Body of pancreas (tissue), 4 donors: Measurements from ENCODE around the gene IER5L. TPM values are rescaled to one million over a fixed set of nuclear protein-coding genes. Genes with fewer than 3 reads are reported as not detected.
A peak's percentile ranks its signal among the peaks of the same experiment; 100 is the strongest.
"Not testable (repeated sequence)": the region's sequence is repeated elsewhere in the genome, so short reads cannot be mapped to it uniquely, and the experiment has no call there.

ENCODE experiments used
- ATAC-seq: fragments of 150-250 bp; one replicate; pipeline ENCODE4 v1.9.1; 2016
- DNase-seq, 4 donors: peaks; one replicate each; pipeline ENCODE4 v3.0.0-alpha.2; 2019
- H3K27ac ChIP-seq, 4 donors: fragments of 200-600 bp; sonication (generic); 1 replicate in 3 of 4; 2 replicates in 1 of 4; pipeline versions ENCODE4 v1.5.1 to v1.6.1; 2016 to 2019; ENCODE audit warnings: mild to moderate bottlenecking in 1 of 4, mixed read lengths in 1 of 4, moderate library complexity in 1 of 4
- H3K27me3 ChIP-seq, 2 donors: fragments of 200-600 bp; sonication (generic); one replicate each; pipeline ENCODE4 v1.6.0; 2016; ENCODE audit warnings: mild to moderate bottlenecking in 1 of 2
- H3K36me3 ChIP-seq, 2 donors: fragments of 200-600 bp; sonication (generic); replicated peaks in 1 of 2; 2 replicates each; pipeline ENCODE4 v1.5.1; 2016; ENCODE audit warnings: low read depth in 2 of 2; ENCODE audit not compliant: insufficient read depth in 1 of 2
- H3K4me1 ChIP-seq: fragments of 200-600 bp; sonication (generic); one replicate; pipeline ENCODE4 v1.6.0; 2016
- H3K4me3 ChIP-seq, 2 donors: fragments of 200-600 bp; sonication (generic); 1 replicate in 1 of 2; 2 replicates in 1 of 2; pipeline ENCODE4 v1.5.1; 2016 to 2019
- H3K9me3 ChIP-seq, 3 donors: fragments of 200-600 bp; sonication (generic); 1 replicate in 2 of 3; 2 replicates in 1 of 3; pipeline ENCODE4 v1.5.1; 2016
- CTCF ChIP-seq, 7 experiments: fragments of 450-650 bp in 4 of 7; fragments of 200-600 bp in 3 of 7; sonication (generic) in 3 of 7; IDR thresholded peaks; one replicate each; pipeline ENCODE4 v1.5.1; 2016 to 2019; ENCODE audit warnings: antibody characterized with exemption in 7 of 7
- POLR2A ChIP-seq, 3 donors: fragments of 450-650 bp; IDR thresholded peaks; one replicate each; pipeline ENCODE4 v1.6.1; 2016; ENCODE audit warnings: antibody characterized with exemption in 3 of 3, mild to moderate bottlenecking in 2 of 3
- WGBS, 2 donors: methylation state at CpG; one replicate each; pipeline ENCODE4 v1.1.5; 2017; 5-methylcytosine and 5-hydroxymethylcytosine counted together
- intact Hi-C: fragments of 100-400 bp; cut with DNase I; formaldehyde crosslinking; loops from one replicate; pipeline ENCODE4 v1.15.1; 2023
- total RNA-seq, 2 donors: library from RNA; depleted of rRNA; stranded (reverse); fragments of >200 nt; gene quantifications; one replicate each; pipeline ENCODE4 v1.1.0, GENCODE V29; 2016

The IER5L gene
- total RNA-seq, 2 donors from 2014 or later, result 3.0 to 4.4 TPM

DNA sequence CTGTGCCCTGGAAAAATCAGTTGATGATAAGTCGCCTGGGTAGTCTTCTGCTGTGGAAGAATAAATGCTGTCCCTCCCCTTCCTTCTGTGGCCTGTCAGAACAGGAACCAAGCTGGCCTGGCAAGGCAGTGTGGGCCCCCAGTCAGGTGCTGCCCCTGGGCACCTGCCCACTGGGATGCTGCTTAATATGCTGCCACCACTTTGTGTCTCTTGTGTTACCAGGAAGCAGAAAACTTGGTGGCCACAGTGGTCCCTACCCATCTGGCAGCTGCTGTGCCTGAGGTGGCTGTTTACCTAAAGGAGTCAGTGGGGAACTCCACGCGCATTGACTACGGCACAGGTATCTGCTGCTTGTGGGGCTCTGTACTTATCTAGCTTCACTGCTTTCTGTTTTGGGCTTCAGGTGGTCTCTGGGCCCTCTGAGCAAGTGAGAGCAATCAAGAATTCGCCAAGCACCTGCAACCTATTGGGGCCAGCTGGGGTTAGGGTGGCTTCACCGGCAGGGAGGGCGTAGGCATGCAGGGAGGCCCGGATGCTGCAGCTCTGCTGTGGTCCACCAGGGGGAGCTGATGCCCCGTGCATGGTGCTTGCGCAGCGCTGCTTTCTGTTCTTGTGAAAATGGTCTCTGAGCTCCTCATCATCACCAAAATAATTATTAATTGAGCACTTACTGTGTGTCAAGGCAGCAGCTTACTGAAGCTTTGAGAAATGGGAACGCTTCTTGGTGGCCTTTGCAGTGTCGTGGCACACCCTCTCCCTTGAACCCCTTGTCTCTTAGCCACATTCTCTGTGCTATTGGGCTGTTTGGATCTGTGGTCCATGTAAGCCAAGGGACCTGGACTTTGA, 46.5 kb downstream of the IER5L start:
- 37 to 42% methylated on average over 4 to 13 of the region's 13 CpGs for WGBS, 2 donors
- Histone ChIP-seq H3K27ac (peak overlapping the region in 1 of 4 donors; percentile 32), H3K36me3 (peaks cover 0 to 10% of the 10 kb centered on the region in 2 donors), H3K27me3 (no peaks in the 10 kb centered on the region), H3K4me3 (no peak overlapping the region), H3K9me3 (no peaks in the 10 kb centered on the region), H3K4me1 (peaks cover 8% of the 10 kb centered on the region)
- ATAC-seq (peak; percentile 93), DNase-seq (peak; percentile 80 to 84 (median 82))
- intact Hi-C loops, result loop anchor here (10.0 kb wide), 1 partner anchor 653 kb away; no protein-coding TSS in a partner anchor
- TF ChIP-seq CTCF (IDR thresholded peaks at IDR 0.05), result peak; percentile 92 to 97 (median 96)
- TF ChIP-seq POLR2A (IDR thresholded peaks at IDR 0.05), result no peak

GRCh38 chr9:129130791-129131190, 47.3 kb downstream of the IER5L start:
- peaks cover 0 to 10% of the 10 kb centered on the region in 2 donors for H3K36me3 ChIP-seq
- intact Hi-C loops, result loop anchor here (10.0 kb wide), 1 partner anchor 654 kb away; no protein-coding TSS in a partner anchor
- no peaks in the 10 kb centered on the region for H3K9me3 ChIP-seq
- TF ChIP-seq POLR2A (IDR thresholded peaks at IDR 0.05) (no peak), CTCF (IDR thresholded peaks at IDR 0.05) (no peak)
- no peak overlapping the region for H3K27ac ChIP-seq
- ATAC-seq (no peak), DNase-seq (no peak)
- H3K27me3 ChIP-seq, result no peaks in the 10 kb centered on the region
- no peak overlapping the region for H3K4me3 ChIP-seq
- 63 to 66% methylated on average over 3 of the region's 3 CpGs for WGBS, 2 donors
- H3K4me1 ChIP-seq, result peaks cover 8% of the 10 kb centered on the region

DNA sequence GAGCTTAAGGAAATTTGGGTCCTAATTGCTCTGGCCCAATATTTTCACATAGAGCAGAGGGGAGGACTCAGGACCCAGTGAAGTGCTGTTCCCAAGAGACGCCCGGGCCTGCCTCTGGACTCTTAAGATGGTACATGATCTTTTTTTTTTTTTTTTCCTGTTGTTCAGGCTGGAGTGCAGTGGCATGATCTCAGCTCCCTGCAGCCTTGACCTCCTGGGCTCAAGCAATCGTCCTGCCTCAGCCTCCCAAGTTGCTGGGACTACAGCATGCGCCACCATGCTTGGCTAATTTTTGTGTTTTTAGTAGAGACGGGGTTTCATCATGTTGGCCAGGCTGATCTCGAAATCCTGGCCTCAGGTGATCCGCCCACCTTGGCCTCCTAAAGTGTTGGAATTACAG, 47.8 kb downstream of the IER5L start:
- WGBS, 2 donors, result 87 to 89% methylated on average over 7 of the region's 7 CpGs
- DNase-seq, H3K27me3 ChIP-seq, ATAC-seq, H3K36me3 ChIP-seq, H3K4me1 ChIP-seq, H3K9me3 ChIP-seq, H3K4me3 ChIP-seq, H3K27ac ChIP-seq: not testable (repeated sequence)
- intact Hi-C loops, result loop anchor here (10.0 kb wide), 1 partner anchor 655 kb away; no protein-coding TSS in a partner anchor

DNA sequence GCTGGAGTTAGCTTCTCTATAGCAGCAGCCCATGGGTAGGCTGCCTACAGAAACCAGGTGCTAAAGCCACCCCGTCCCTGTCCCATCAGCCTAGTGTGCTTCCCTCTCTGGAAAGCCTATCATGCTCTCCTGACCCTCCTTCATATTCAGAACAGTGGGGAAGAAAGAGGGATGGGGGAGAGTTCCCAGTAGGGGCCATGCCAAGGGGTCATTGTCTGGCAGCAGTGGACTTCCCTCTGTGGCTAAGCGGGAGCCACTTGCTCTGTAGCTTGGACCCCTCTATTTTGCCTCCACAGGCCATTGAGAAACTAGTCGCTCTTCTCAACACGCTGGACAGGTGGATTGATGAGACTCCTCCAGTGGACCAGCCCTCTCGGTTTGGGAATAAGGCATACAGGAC, 49.4 kb downstream of the IER5L start:
- intact Hi-C loops, result loop anchor here (5.0 kb wide), 1 partner anchor 484 kb away; no protein-coding TSS in a partner anchor
- no peak overlapping the region for H3K27ac ChIP-seq
- H3K36me3 ChIP-seq, result peaks cover 0 to 11% of the 10 kb centered on the region in 2 donors

More for the DNA sequence above, 49.4 kb downstream of the IER5L start:
- no peaks in the 10 kb centered on the region for H3K27me3 ChIP-seq
- peaks cover 8% of the 10 kb centered on the region for H3K4me1 ChIP-seq
- 91 to 100% methylated on average over 1 to 5 of the region's 5 CpGs for WGBS, 2 donors
- DNase-seq (no peak), ATAC-seq (no peak)
- no peaks in the 10 kb centered on the region for H3K9me3 ChIP-seq
- TF ChIP-seq CTCF (IDR thresholded peaks at IDR 0.05), result no peak
- TF ChIP-seq POLR2A (IDR thresholded peaks at IDR 0.05), result no peak
- H3K4me3 ChIP-seq, result no peak overlapping the region
